ENCODE measurements around the gene RASGEF1C. TPM values are rescaled to one million over a fixed set of nuclear protein-coding genes. Genes with fewer than 3 reads are reported as not detected.

Gene RASGEF1C
- total and polyA plus RNA-seq, 2 experiments from 2014 or later: 0.40 to 0.42 TPM

- no peak for TF ChIP-seq ZNF462 (CRISPR knock-in tag; IDR thresholded peaks at IDR 0.05)
- no peak for TF ChIP-seq POLR2AphosphoS5 (IDR thresholded peaks at IDR 0.05; ENCODE audit: low read depth)
- TF ChIP-seq ETS1 (IDR thresholded peaks at IDR 0.05): no peak
- TF ChIP-seq JUNB (IDR thresholded peaks at IDR 0.05; ENCODE audit: unreplicated experiment): no peak
Measured at GRCh38 chr5:180155365-180155926, 53.6 kb downstream of the RASGEF1C start (continued).

- Mint-ChIP-seq H3K4me1 (no peaks in the 10 kb centered on the region), H3K36me3 (ENCODE audit: low read depth) (no peaks in the 10 kb centered on the region; the same call in 2 of the 3 replicates), H3K27ac (no peak overlapping the region), H3K27me3 (ENCODE audit: insufficient read depth, low read depth, poor library complexity) (peaks cover 5% of the 10 kb centered on the region), H3K9me3 (no peaks in the 10 kb centered on the region), H3K4me3 (no peak overlapping the region)
- H3K4me3 ChIP-seq: no peak overlapping the region
- no peak overlapping the region for H2AFZ ChIP-seq
- no peaks in the 10 kb centered on the region for H4K20me1 ChIP-seq (replicated peaks; ENCODE audit: insufficient read depth)
- H3K79me2 ChIP-seq (replicated peaks; ENCODE audit: insufficient read depth): no peaks in the 10 kb centered on the region
- DNase-seq (ENCODE audit: low spot score): no peak
- no peaks in the 10 kb centered on the region for H3K27me3 ChIP-seq (ENCODE audit: insufficient read depth)
- ATAC-seq: no peak
- no peak overlapping the region for H3K4me2 ChIP-seq
- H3K36me3 ChIP-seq (ENCODE audit: insufficient read depth): no peaks in the 10 kb centered on the region
- H3K27ac ChIP-seq (ENCODE audit: low read depth): no peak overlapping the region
- no peaks in the 10 kb centered on the region for H3K9me2 ChIP-seq (ENCODE audit: insufficient read depth)
- no peaks in the 10 kb centered on the region for H3K4me1 ChIP-seq (ENCODE audit: insufficient read depth)
- no peaks in the 10 kb centered on the region for H3F3A ChIP-seq (replicated peaks; ENCODE audit: low read depth)
- no peak for TF ChIP-seq ZNF331 (CRISPR knock-in tag; IDR thresholded peaks at IDR 0.05; ENCODE audit: low read depth)
- TF ChIP-seq ZNF462 (CRISPR knock-in tag; IDR thresholded peaks at IDR 0.05): no peak
Measured at GRCh38 chr5:180154821-180155364, 54.1 kb downstream of the RASGEF1C start.

Measured in GM23338 (cell line).